ENCODE measurements around the gene NFIX. TPM values are rescaled to one million over a fixed set of nuclear protein-coding genes. Genes with fewer than 3 reads are reported as not detected.

Gene NFIX
- total and polyA plus RNA-seq, 2 of the 13 experiments (the other 11 are each of a cell fraction or from before 2014, with no cell fraction given) = 3.4 to 5.4 TPM

GRCh38 chr19:12991296-12991695 lies 4.0 kb upstream of the NFIX start:
- Histone ChIP-seq H4K20me1 (ENCODE audit: insufficient read depth, low read length) (no peaks in the 10 kb centered on the region), H2AFZ (ENCODE audit: low read length) (no peak overlapping the region), H3K9ac (ENCODE audit: insufficient read depth, low read depth, low read length) (no peak overlapping the region), H3K9me3 (ENCODE audit: low read length) (no peaks in the 10 kb centered on the region), H3K36me3 (replicated peaks in 1 of 2; ENCODE audit: control insufficient read depth in 1 of 2, insufficient read depth in 2 of 2, low read length in 2 of 2) (no peaks in the 10 kb centered on the region), H3K4me3 (replicated peaks in 1 of 3; ENCODE audit: insufficient read depth in 1 of 3, low read depth in 2 of 3, low read length in 3 of 3) (no peak overlapping the region), H3K27me3 (ENCODE audit: control insufficient read depth in 1 of 2, insufficient read depth in 2 of 2, low read length in 2 of 2) (no peaks in the 10 kb centered on the region), H3K27ac (ENCODE audit: extremely low read length, insufficient read depth, low read length) (no peak overlapping the region), H3K4me1 (ENCODE audit: insufficient read depth, low read length) (peaks cover 36% of the 10 kb centered on the region), H3K79me2 (ENCODE audit: insufficient read depth, low read length) (no peaks in the 10 kb centered on the region), H3K4me2 (ENCODE audit: low read depth, low read length) (no peak overlapping the region)
- FAIRE-seq (no peak), ATAC-seq (no peak), DNase-seq (ENCODE audit: low spot score) (no peak)
- intact Hi-C loops (cut with micrococcal nuclease; ENCODE audit: unreplicated experiment) (no loop called here), in situ Hi-C loops (cut with HindIII; ENCODE audit: extremely low pct_ligation_motif_present, low pct_unique_long_range_greater_than_20kb) (no loop called here)
- ChIA-PET CTCF (ENCODE audit: low intra/inter-chr PET ratio, low total read pairs) (no interaction called here), POLR2A (interaction anchor here (0.6 kb wide), 1 partner anchor 63 kb away, joined by 3 read pairs; no protein-coding TSS in a partner anchor)
- 79% methylated on average over 5 of the region's 5 CpGs for WGBS (ENCODE audit: low lambda C conversion rate)
- no TSS peak for BruUV-seq (replicated peaks)
- TF ChIP-seq MLLT10 (CRISPR knock-in tag; IDR thresholded peaks at IDR 0.05) = no peak
- no peak for TF ChIP-seq ZNF138 (CRISPR knock-in tag; IDR thresholded peaks at IDR 0.05; ENCODE audit: low read depth)
- TF ChIP-seq DMAP1 (CRISPR knock-in tag; IDR thresholded peaks at IDR 0.05) = no peak
- TF ChIP-seq THAP11 (CRISPR knock-in tag; IDR thresholded peaks at IDR 0.05) = no peak
- TF ChIP-seq ARID5B (CRISPR knock-in tag; IDR thresholded peaks at IDR 0.05) = no peak
- no peak for TF ChIP-seq HMGA1 (CRISPR knock-in tag; conservative IDR thresholded peaks at IDR 0.05)
- no peak for TF ChIP-seq ZFAT (CRISPR knock-in tag; conservative IDR thresholded peaks at IDR 0.05)
- TF ChIP-seq ZFX (CRISPR knock-in tag; IDR thresholded peaks at IDR 0.05; ENCODE audit: low read depth) = no peak
- TF ChIP-seq IKZF5 (CRISPR knock-in tag; IDR thresholded peaks at IDR 0.05) = no peak
- TF ChIP-seq IKZF1 (IDR thresholded peaks at IDR 0.05) = no peak
- TF ChIP-seq HNF4G (IDR thresholded peaks at IDR 0.05; ENCODE audit: borderline replicate concordance, low read depth, low read length) = no peak
- no peak for TF ChIP-seq HNF4G (CRISPR knock-in tag; IDR thresholded peaks at IDR 0.05; ENCODE audit: borderline replicate concordance, low read depth)
- TF ChIP-seq HNRNPH1 (optimal IDR thresholded peaks at IDR 0.05; ENCODE audit: low read depth, low read length) = no peak
- TF ChIP-seq PAX8 (CRISPR knock-in tag; IDR thresholded peaks at IDR 0.05; ENCODE audit: borderline replicate concordance) = no peak
- no peak for TF ChIP-seq ZNF501 (CRISPR knock-in tag; IDR thresholded peaks at IDR 0.05)
- no peak for TF ChIP-seq ZNF263 (CRISPR knock-in tag; IDR thresholded peaks at IDR 0.05)
- no peak for TF ChIP-seq CENPT (CRISPR knock-in tag; IDR thresholded peaks at IDR 0.05; ENCODE audit: low read depth)
- no peak for TF ChIP-seq SKIL (CRISPR knock-in tag; IDR thresholded peaks at IDR 0.05; ENCODE audit: borderline replicate concordance)
